A549 (cell line): ENCODE data around the gene MPRIP.
"Not testable (repeated sequence)": the region's sequence is repeated elsewhere in the genome, so short reads cannot be mapped to it uniquely, and the experiment has no call there.

Source experiments
- CEBPB ChIP-seq, 2 experiments: fragments of >200 bp in 1 of 2; sonication (Bioruptor Twin) in 1 of 2; formaldehyde crosslinking in 1 of 2; IDR thresholded peaks; 2 replicates each; pipeline ENCODE4 v1.6.1; 2012 to 2016
- EHMT2 ChIP-seq: fragments of 200-600 bp; sonication (generic); IDR thresholded peaks from 2 replicates; pipeline ENCODE4 v1.6.1; 2016; ENCODE audit warnings: antibody characterized with exemption, low read depth, mild to moderate bottlenecking, moderate library complexity
- ESRRA ChIP-seq: fragments of 150-350 bp; IDR thresholded peaks from 2 replicates; pipeline ENCODE4 v1.6.1; 2014; ENCODE audit warnings: mild to moderate bottlenecking, low read length, borderline replicate concordance
- HMGXB4 ChIP-seq: fragments of 250-450 bp; sonication (Bioruptor Pico); IDR thresholded peaks from 2 replicates; pipeline ENCODE4 v1.5.0; 2021; ENCODE audit warnings: mild to moderate bottlenecking, moderate library complexity, borderline replicate concordance
- MAFK ChIP-seq: fragments of 450-650 bp; IDR thresholded peaks from 2 replicates; pipeline ENCODE4 v1.6.1; 2014; ENCODE audit not compliant: partially characterized antibody
- POLR2A ChIP-seq: IDR thresholded peaks from 2 replicates; pipeline ENCODE4 v1.6.1; 2012; ENCODE audit warnings: mild to moderate bottlenecking, low read length
- SMC3 ChIP-seq: fragments of >200 bp; sonication (Bioruptor Twin); formaldehyde crosslinking; IDR thresholded peaks from 3 replicates; pipeline ENCODE4 v1.6.1; 2018; ENCODE audit warnings: inconsistent platforms
- TF ChIP-seq, protein P1 (sequence below): fragments of >200 bp; sonication (Bioruptor Twin); formaldehyde crosslinking; IDR thresholded peaks from 3 replicates; pipeline ENCODE4 v1.5.1; 2016

- TF ChIP-seq, protein P1, sequence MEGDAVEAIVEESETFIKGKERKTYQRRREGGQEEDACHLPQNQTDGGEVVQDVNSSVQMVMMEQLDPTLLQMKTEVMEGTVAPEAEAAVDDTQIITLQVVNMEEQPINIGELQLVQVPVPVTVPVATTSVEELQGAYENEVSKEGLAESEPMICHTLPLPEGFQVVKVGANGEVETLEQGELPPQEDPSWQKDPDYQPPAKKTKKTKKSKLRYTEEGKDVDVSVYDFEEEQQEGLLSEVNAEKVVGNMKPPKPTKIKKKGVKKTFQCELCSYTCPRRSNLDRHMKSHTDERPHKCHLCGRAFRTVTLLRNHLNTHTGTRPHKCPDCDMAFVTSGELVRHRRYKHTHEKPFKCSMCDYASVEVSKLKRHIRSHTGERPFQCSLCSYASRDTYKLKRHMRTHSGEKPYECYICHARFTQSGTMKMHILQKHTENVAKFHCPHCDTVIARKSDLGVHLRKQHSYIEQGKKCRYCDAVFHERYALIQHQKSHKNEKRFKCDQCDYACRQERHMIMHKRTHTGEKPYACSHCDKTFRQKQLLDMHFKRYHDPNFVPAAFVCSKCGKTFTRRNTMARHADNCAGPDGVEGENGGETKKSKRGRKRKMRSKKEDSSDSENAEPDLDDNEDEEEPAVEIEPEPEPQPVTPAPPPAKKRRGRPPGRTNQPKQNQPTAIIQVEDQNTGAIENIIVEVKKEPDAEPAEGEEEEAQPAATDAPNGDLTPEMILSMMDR = not testable (repeated sequence)
- TF ChIP-seq MAFK; CEBPB (IDR thresholded peaks at IDR 0.05); SMC3; ESRRA; EHMT2; POLR2A; HMGXB4: not testable (repeated sequence)
Measured at GRCh38 chr17:16996726-16997125, 45.5 kb upstream of the MPRIP start.
